GM12878 (cell line): ENCODE data around the gene ACACA.

Source experiments
- ATF2 ChIP-seq: IDR thresholded peaks from 2 replicates; pipeline ENCODE4 v1.6.1; 2012; ENCODE audit warnings: low read length, inconsistent platforms
- ATF3 ChIP-seq: IDR thresholded peaks from 2 replicates; pipeline ENCODE4 v1.6.1; 2011; ENCODE audit warnings: low read depth, mild to moderate bottlenecking, low read length, moderate library complexity, borderline replicate concordance; ENCODE audit errors: extremely low read depth
- CHD4 ChIP-seq: fragments of 200-600 bp; sonication (generic); IDR thresholded peaks from 2 replicates; pipeline ENCODE4 v1.6.1; 2016; ENCODE audit warnings: mild to moderate bottlenecking
- CTCF ChIP-seq, 3 experiments: IDR thresholded peaks in 2 of 3; conservative IDR thresholded peaks in 1 of 3; 2 replicates each; pipeline ENCODE4 v1.5.1; 2011; ENCODE audit warnings: low read depth in 3 of 3, low read length in 3 of 3, mild to moderate bottlenecking in 3 of 3, control low read depth in 2 of 3, moderate library complexity in 2 of 3, inconsistent platforms in 1 of 3, mixed read lengths in 1 of 3; ENCODE audit not compliant: control insufficient read depth in 2 of 3, insufficient read depth in 1 of 3; ENCODE audit errors: extremely low read depth in 1 of 3
- ESRRA ChIP-seq: IDR thresholded peaks from 2 replicates; pipeline ENCODE4 v1.6.1; 2012; ENCODE audit warnings: mild to moderate bottlenecking, low read length, improper control_type of control experiment
- NFIC ChIP-seq: IDR thresholded peaks from 2 replicates; pipeline ENCODE4 v1.6.1; 2012; ENCODE audit warnings: low read depth, mild to moderate bottlenecking, inconsistent platforms, low read length, moderate library complexity
- PAX5 ChIP-seq: IDR thresholded peaks from 2 replicates; pipeline ENCODE4 v1.6.1; 2011; ENCODE audit warnings: low read depth, low read length, borderline replicate concordance
- PKNOX1 ChIP-seq: fragments of 450-650 bp; IDR thresholded peaks from 2 replicates; pipeline ENCODE4 v1.6.1; 2016; ENCODE audit warnings: mild to moderate bottlenecking
- POLR2A ChIP-seq: IDR thresholded peaks from 2 replicates; pipeline ENCODE4 v1.6.1; 2011; ENCODE audit warnings: low read depth, mild to moderate bottlenecking, low read length
- POLR2AphosphoS5 ChIP-seq: IDR thresholded peaks from 2 replicates; pipeline ENCODE4 v1.6.1; 2011; ENCODE audit warnings: mild to moderate bottlenecking, low read length, inconsistent platforms
- SIN3A ChIP-seq: IDR thresholded peaks from 2 replicates; pipeline ENCODE4 v1.6.1; 2012; ENCODE audit warnings: low read depth, low read length, improper control_type of control experiment
- SKIL ChIP-seq: fragments of 450-650 bp; IDR thresholded peaks from 2 replicates; pipeline ENCODE4 v1.6.1; 2017; ENCODE audit warnings: mild to moderate bottlenecking, low read depth, inconsistent platforms; ENCODE audit not compliant: poor library complexity, severe bottlenecking
- SPI1 ChIP-seq: IDR thresholded peaks from 2 replicates; pipeline ENCODE4 v1.6.1; 2011; ENCODE audit warnings: low read depth, mild to moderate bottlenecking, low read length, moderate library complexity, borderline replicate concordance; ENCODE audit not compliant: insufficient read depth
- TAF1 ChIP-seq: IDR thresholded peaks from 2 replicates; pipeline ENCODE4 v1.6.1; 2011; ENCODE audit warnings: mild to moderate bottlenecking, low read depth, low read length, borderline replicate concordance

- no peak for TF ChIP-seq PAX5
- TF ChIP-seq POLR2A = no peak
- TF ChIP-seq CHD4 = no peak
- TF ChIP-seq CTCF (IDR thresholded peaks at IDR 0.05 in 2 of 3, conservative IDR thresholded peaks at IDR 0.05 in 1 of 3; ENCODE audit: control insufficient read depth in 2 of 3, extremely low read depth in 1 of 3, insufficient read depth in 1 of 3, low read depth in 3 of 3, low read length in 3 of 3) = no peak
- no peak for TF ChIP-seq SKIL
- TF ChIP-seq SPI1 = no peak
- TF ChIP-seq PKNOX1 = no peak
- no peak for TF ChIP-seq ATF2
- TF ChIP-seq ESRRA = no peak
- TF ChIP-seq ATF3 = no peak
- no peak for TF ChIP-seq SIN3A
- no peak for TF ChIP-seq NFIC
- no peak for TF ChIP-seq POLR2AphosphoS5
- TF ChIP-seq TAF1 = no peak
These were observed 107.2 kb downstream of the ACACA start for GRCh38 chr17:37299257-37299980.
